Nephron (organoid): ENCODE measurements around the gene PWWP2A.
"Not testable (repeated sequence)": the region's sequence is repeated elsewhere in the genome, so short reads cannot be mapped to it uniquely, and the experiment has no call there.

Experiments
- H3K27ac Mint-ChIP-seq, 3 experiments: 2 replicates each; pipeline ENCODE4 v1.8.0; 2020; ENCODE audit warnings: mixed read lengths in 3 of 3, mild to moderate bottlenecking in 2 of 3, moderate library complexity in 1 of 3
- H3K27me3 Mint-ChIP-seq: 2 replicates; pipeline ENCODE4 v1.8.0; 2021; ENCODE audit warnings: low read depth, mild to moderate bottlenecking, moderate library complexity, mixed read lengths
- H3K36me3 Mint-ChIP-seq: 2 replicates; pipeline ENCODE4 v1.8.0; 2020; ENCODE audit warnings: low read depth, mixed read lengths
- H3K4me1 Mint-ChIP-seq: 2 replicates; pipeline ENCODE4 v1.8.0; 2020; ENCODE audit warnings: mixed read lengths
- H3K4me3 Mint-ChIP-seq, 3 experiments: 2 replicates each; pipeline ENCODE4 v1.8.0; 2020; ENCODE audit warnings: mild to moderate bottlenecking in 3 of 3, mixed read lengths in 3 of 3, moderate library complexity in 2 of 3
- H3K9me3 Mint-ChIP-seq: 2 replicates; pipeline ENCODE4 v1.8.0; 2020; ENCODE audit warnings: mixed read lengths
- CTCF ChIP-seq, 3 experiments: fragments of 200-600 bp; sonication (generic); IDR thresholded peaks; one replicate each; pipeline ENCODE4 v1.5.0; 2021; ENCODE audit warnings: antibody characterized with exemption in 3 of 3; ENCODE audit not compliant: unreplicated experiment in 3 of 3

Gene PWWP2A

DNA sequence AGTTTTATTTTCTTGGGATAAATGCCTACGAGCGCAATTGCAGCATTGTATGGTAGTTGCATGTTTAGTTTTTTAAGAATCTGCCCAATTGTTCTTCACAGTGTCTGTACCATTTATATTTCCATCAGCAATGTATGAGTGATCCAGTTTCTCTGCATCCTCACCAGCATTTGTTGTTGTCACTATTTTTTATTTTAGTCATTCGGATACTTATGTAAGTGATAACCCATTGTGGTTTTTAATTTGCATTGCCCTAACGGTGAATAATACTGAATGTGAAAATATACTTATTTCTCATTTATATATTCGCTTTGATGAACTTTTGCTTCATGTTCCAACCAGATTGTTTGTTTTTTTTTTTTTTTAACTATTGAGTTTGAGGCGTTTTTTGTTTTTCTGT is 33.7 kb upstream of the PWWP2A start:
- no peaks in the 10 kb centered on the region for H3K4me1 Mint-ChIP-seq
- no peak overlapping the region for H3K27ac Mint-ChIP-seq
- H3K4me3 Mint-ChIP-seq = no peak overlapping the region
- H3K9me3 Mint-ChIP-seq = no peaks in the 10 kb centered on the region
- no peaks in the 10 kb centered on the region for H3K36me3 Mint-ChIP-seq
- no peak for TF ChIP-seq CTCF (IDR thresholded peaks at IDR 0.05; ENCODE audit: unreplicated experiment in 3 of 3)
- H3K27me3 Mint-ChIP-seq = peaks cover under 1% of the 10 kb centered on the region

- no peak overlapping the region for H3K27ac Mint-ChIP-seq
- TF ChIP-seq CTCF (IDR thresholded peaks at IDR 0.05; ENCODE audit: unreplicated experiment in 3 of 3) = no peak
- no peaks in the 10 kb centered on the region for H3K4me1 Mint-ChIP-seq
- H3K9me3 Mint-ChIP-seq = no peaks in the 10 kb centered on the region
- H3K36me3 Mint-ChIP-seq = no peaks in the 10 kb centered on the region
- H3K4me3 Mint-ChIP-seq = no peak overlapping the region
- H3K27me3 Mint-ChIP-seq = no peaks in the 10 kb centered on the region
Measured at GRCh38 chr5:160152287-160152686, 33.0 kb upstream of the PWWP2A start.

DNA sequence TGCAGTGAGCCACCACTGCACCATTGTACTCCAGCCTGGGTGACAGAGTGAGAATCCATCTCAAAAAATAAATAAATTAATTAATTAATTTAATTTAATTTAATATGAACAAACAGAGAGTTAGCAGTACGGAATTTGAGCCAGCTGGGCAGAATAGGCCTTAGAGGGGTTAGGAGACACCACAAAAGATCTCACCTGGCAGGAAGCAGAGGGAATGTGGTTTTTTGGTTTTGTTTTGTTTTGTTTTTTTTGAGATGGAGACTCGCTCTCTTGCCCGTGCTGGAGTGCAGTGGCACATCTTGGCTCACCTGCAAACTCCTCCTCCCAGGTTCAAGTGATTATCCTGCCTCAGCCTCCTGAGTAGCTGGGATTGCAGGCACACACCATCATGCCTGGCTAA is 31.8 kb upstream of the PWWP2A start:
- no peak for TF ChIP-seq CTCF (IDR thresholded peaks at IDR 0.05; ENCODE audit: unreplicated experiment in 3 of 3)
- no peak overlapping the region for H3K27ac Mint-ChIP-seq
- H3K9me3 Mint-ChIP-seq = no peaks in the 10 kb centered on the region

GRCh38 chr5:160150381-160150780 is 31.1 kb upstream of the PWWP2A start:
- H3K9me3 Mint-ChIP-seq = no peaks in the 10 kb centered on the region
- H3K27me3 Mint-ChIP-seq = no peaks in the 10 kb centered on the region
- H3K4me3 Mint-ChIP-seq = no peak overlapping the region
- H3K27ac Mint-ChIP-seq = no peak overlapping the region
- TF ChIP-seq CTCF (IDR thresholded peaks at IDR 0.05; ENCODE audit: unreplicated experiment in 3 of 3) = no peak
- peaks cover 4% of the 10 kb centered on the region for H3K4me1 Mint-ChIP-seq
- no peaks in the 10 kb centered on the region for H3K36me3 Mint-ChIP-seq

More for the DNA sequence above, 31.8 kb upstream of the PWWP2A start:
- H3K36me3 Mint-ChIP-seq = no peaks in the 10 kb centered on the region
- no peaks in the 10 kb centered on the region for H3K27me3 Mint-ChIP-seq
- no peak overlapping the region for H3K4me3 Mint-ChIP-seq
- peaks cover 4% of the 10 kb centered on the region for H3K4me1 Mint-ChIP-seq

GRCh38 chr5:160144436-160144835 is 25.2 kb upstream of the PWWP2A start:
- not testable (repeated sequence) for H3K27me3 Mint-ChIP-seq, H3K9me3 Mint-ChIP-seq, H3K27ac Mint-ChIP-seq, H3K4me1 Mint-ChIP-seq, H3K4me3 Mint-ChIP-seq, H3K36me3 Mint-ChIP-seq

DNA sequence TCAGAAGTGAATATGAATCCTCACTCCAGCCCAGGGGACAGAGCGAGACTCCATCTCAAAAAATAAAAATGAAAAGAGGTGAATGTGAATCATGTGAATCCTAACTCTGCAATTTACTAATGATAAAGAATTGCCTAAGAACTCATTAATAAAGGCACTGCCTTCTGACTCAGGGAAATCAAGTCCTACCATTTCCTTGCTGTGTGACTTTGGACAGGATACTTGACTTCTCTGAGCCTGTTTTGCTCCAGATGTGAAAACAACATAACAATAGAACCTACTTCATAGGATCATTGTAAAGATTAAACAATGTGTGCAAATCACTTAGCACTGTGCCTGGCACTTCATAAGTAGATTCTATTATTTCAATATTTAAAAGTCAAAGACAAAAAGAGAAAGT is 15.1 kb upstream of the PWWP2A start:
- no peaks in the 10 kb centered on the region for H3K9me3 Mint-ChIP-seq
- no peaks in the 10 kb centered on the region for H3K27me3 Mint-ChIP-seq
- no peak overlapping the region for H3K4me3 Mint-ChIP-seq
- no peaks in the 10 kb centered on the region for H3K36me3 Mint-ChIP-seq
- TF ChIP-seq CTCF (IDR thresholded peaks at IDR 0.05; ENCODE audit: unreplicated experiment in 3 of 3) = no peak
- no peaks in the 10 kb centered on the region for H3K4me1 Mint-ChIP-seq
- H3K27ac Mint-ChIP-seq = no peak overlapping the region

- Mint-ChIP-seq H3K9me3 (no peaks in the 10 kb centered on the region), H3K27ac (no peak overlapping the region), H3K4me3 (no peak overlapping the region), H3K27me3 (no peaks in the 10 kb centered on the region), H3K36me3 (no peaks in the 10 kb centered on the region), H3K4me1 (no peaks in the 10 kb centered on the region)
- no peak for TF ChIP-seq CTCF (IDR thresholded peaks at IDR 0.05; ENCODE audit: unreplicated experiment in 3 of 3)
Measured at GRCh38 chr5:160133918-160134304, 14.7 kb upstream of the PWWP2A start.
